ENCODE results near the gene KCTD20.
"Not testable (repeated sequence)": the region's sequence is repeated elsewhere in the genome, so short reads cannot be mapped to it uniquely, and the experiment has no call there.

KCTD20 gene

DNA sequence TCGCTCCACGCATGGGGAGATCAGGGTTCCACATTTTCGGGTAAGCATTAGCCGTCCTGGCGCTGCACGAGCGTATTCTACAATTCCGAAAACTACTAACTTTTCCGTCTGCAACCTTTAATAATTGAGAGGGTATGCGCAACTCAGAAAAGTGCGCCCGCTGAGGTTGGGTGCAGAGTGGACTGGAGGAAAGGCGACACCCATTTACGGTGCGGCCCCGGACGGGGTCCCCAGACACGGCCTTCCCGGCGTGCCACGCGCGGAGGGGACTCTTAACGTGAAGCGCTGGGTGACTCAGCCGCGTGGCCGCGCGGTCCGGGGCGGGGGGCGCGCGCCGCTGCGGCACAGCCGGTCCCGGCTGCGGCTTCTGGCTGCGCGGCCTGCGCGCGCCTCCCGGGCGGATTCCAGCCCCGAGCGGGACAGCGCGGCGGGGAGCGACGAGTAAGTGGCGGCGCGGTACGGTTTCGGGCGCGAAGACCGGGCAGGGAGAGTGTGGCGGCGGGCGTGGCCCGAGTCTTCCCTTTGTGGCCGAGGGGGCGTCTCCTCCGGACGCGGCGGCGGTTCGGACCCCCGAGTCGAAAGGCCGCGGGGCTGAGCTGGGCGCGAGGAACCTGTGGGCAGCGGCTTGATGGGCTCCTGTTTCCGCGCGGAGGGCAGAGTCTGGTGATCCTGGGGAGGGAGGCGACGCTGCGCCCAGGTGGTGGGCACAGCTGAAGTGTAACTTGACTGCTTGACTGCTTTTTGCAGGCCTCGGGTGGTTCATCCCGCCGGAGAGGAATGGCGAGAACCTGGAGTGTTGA lies at the start of gene KCTD20, which contains the start of gene PXT1:
KCTD20 (plus strand) TSS at position 330 of the 800 bp plus-strand sequence. CDS start 27,098 bp downstream, outside the sequence.
PXT1 (minus strand) TSS at position 184 of the 800 bp plus-strand sequence. CDS start 16,772 bp downstream, outside the sequence.
- peak; percentile 88 to 93 for DNase-seq

DNA sequence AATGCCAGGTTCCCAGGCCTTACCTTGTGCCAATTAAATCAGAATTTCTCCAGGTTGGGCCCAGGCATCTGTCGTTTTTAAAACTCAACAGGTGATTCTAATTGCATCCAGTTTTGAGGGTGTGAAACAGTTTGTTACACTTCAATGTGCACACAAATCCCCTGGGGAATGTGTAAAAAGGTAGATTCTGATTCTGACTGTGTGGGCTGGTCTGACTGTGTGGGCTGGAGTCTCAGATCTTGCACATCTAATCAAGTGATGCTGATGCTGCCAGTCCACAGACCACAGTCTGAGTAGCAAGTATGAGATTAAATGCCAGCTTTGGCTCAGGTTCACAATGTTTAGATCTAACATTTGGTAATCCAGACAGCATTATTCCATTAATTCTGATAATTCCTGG lies 42.8 kb upstream of the KCTD20 start:
- no peak for DNase-seq

DNA sequence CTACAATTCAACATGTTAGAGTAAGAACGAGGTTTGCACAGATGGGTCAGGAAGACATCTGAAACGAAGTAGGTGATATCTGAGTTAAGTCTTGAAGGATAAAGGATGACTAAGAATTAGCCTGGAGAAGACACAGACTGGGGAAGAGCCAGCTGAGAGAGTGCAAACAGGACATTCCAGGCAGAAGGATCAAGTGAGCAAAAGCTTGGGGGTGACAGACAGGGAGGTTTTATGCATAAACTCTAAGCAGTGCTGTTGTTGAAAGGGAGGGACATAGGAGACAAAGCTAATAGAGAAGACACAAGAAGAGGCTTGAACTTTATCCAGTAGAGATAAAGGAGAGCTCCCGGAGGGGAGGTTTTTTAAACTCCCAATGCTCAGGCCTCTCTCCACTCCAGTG lies 40.3 kb upstream of the KCTD20 start:
- no peak for DNase-seq

DNA sequence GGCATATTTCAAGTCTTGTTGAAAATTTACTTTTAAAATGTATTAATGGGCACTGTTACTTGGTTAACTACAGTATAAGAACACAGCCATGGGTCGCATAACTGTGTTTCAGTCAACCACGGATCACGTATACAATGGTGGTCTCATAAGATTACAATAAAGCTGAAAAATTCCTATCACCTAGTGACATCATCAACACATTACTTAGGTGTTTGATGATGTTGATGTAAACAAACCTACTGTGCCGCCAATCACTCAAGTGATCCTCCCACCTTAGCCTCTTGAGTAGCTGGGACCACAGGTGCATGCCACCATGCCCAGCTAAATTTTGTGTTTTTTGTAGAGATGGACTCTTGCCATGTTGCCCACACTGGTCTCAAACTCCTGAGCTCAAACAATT lies 38.6 kb upstream of the KCTD20 start:
- DNase-seq, result no peak

DNA sequence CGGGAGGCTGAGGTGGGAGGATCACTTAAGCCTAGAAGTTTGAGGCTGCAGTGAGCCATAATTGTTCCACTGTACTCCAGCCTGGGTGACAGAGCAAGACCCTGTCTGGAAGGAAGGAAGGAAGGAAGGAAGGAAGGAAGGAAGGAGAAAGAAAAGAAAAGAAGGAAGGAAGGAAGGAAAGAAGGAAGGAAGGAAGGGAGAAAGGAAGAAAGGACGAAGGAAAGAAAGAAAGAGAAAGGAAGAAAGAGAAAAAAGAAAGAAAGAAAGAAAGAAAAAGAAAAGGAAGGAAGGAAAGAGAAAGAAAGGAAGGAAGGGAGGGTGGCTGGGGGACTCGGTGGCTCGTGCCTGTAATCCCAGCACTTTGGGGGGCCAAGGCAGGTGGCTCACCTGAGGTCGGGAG lies 33.1 kb upstream of the KCTD20 start:
- not testable (repeated sequence) for DNase-seq

DNA sequence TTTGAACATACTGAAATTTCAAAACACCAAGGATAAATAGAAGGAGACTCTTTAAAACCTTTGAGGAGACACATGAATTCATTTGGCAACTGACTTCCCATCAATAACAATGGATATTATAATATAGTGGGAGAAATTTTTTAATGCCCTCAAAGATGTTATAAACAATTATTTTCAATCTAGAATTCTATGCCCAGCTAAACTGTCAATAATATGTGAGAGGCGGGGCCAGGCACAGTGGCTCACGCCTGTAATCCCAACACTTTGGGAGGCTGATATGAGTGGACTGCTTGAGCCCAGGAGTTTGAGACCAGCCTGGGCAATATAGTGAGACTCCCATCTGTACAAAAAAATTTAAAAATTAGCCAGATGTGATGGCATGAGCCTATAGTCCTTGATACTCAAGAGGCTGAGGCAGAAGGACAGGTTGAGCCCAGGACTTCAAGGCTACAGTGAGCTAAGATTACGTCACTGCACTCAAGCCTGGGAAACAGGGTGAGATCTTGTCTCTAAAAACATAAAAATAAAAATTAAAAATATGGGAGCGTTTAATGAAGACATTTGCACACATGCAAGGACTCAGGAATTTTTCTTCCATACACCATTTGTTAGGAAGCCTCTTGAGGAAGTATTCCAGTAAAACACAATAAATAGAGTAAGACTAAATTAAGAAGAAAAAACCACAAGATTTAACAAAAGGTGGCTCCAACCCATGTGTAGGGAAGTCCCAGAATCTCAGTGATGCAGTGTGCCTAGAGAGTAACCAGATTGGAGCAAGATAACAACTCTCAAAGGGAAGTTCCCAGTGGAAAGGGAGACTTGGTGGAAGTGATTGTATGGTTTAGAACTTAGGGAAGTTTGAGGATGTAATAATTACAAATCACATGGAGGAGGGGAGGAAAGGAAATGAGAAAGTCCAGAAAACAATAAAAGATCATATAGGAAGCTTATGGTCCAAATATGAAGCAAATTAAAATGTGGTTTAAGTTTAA lies 29.0 kb upstream of the KCTD20 start:
- no peak for DNase-seq

DNA sequence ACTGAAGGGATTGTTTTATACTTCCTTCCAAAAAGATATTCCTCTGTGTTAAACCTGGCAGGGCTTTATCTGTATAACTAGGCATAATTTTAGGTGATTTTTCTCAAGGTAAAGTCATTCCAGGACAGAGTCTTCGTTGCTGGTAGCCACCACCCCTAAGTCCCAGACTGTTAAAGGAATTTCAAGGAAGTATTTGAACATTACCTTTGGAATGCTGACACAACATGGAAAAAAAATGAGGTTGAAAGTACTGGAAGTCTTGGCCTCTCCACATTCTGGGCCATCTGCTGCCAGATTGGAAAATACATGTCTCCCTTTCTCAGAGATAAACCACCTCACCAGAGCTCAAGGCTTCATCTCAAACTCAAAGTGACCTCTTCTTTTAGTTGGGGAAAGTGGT lies 28.3 kb upstream of the KCTD20 start:
- no peak for DNase-seq

DNA sequence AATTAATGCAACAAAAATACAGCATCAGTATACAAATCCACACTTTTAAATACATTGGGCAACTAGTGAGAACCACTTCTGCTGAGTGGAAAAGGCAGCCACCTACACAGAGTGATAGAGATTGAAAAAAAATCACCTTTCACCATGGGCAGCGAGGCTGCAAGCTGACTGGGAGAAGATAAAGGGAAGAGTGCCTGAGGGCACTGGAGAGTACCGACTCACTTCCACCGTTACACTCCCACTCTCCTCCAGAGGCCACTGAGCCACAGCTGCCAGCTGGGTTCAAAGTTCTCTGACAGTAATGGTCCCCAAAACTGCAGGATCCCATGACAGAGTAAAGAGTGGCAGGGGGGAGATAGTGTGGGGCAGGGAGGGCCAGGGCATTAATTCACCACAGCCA lies 24.2 kb upstream of the KCTD20 start:
- no peak for DNase-seq

DNA sequence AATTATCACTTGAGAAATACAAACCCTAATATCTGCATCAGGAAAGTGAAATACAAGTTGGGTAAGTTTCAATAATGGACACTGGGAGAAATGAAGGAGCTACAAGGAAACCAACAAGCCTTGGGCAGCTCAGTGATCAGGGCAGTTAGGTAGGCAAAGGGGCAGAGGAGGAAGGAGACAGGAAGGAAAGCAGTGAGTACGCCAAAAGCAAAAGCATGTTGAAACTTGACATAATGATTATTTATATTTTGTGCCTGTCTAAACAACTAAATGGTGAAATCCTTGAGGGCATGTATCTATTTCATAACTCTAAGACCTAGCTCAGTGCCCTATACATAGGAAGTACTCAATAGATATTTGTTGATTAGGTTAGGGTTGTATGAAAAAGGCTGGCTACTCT lies 23.5 kb upstream of the KCTD20 start:
- no peak for DNase-seq

DNA sequence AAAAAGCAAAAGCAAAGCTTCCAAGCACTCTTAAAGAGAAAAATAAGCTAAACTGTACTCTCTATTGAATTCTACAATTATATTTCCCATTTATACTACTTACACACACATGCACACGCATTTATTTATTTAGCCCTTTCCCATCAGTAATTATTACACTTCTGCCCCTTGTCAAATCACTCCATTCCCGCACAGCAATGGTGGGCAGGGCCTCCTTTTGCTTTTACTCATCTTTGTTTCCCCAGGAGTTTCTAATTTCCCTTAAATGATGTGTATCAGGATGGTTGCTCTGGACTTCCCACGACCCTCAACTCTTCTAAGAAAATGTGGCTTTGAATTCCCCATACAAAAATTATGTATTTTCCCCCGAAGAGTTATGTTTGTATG lies 20.1 kb upstream of the KCTD20 start:
- DNase-seq, result no peak

DNA sequence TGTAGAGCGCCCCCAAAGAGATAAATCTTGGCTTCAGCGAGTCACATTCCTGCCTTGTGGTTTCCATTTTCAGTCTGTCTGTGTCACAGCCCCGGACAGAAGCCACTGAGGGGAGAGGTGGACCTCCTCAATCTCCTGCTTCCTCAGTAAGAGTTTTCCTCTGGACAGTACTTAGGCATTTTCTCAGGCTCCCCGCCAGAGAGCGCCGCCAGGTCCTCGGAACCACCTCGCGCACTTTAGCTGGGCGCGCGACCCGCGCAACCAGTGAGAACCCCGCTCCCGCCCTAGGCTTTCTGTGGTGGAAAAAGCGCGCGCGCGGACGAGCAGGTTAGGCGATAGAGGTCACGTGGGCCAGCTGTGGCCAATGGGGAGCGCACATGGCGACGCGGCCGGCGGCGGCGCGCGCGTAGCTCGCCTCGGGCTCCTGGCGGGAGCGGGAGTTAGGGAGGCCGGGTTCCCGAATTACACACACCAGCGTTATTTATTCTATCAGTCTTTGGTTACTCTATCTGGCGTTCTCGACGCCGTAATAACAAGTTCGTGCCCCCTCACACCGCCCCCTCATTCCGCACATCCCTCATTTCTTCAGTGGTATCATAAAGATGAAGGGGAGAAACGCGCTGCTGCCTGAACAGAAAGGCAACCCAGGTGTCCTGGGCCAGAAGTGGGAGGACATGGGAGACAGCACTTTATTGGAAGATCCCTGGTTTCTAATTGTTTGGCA lies 19.5 kb upstream of the KCTD20 start:
- peak; percentile 97 to 99 for DNase-seq

DNA sequence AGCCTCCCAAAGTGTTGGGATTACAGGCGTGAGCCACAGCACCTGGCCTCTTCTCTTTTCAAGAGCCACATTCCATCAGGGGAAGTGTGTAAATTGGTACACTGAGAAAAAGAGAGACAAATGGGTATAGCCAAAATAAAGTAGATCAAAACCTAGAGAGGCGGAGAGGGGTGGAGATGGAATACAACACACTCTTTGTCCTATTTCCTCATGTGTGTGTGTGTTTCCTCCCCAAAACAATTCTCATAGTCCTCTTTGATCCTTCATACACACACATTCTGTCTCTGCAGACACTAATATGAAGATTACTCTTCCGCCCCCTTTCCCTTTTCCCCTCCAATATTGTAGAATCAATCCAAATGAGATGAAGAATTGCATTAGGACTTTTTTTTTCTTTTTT lies 16.2 kb upstream of the KCTD20 start:
- no peak for DNase-seq

DNA sequence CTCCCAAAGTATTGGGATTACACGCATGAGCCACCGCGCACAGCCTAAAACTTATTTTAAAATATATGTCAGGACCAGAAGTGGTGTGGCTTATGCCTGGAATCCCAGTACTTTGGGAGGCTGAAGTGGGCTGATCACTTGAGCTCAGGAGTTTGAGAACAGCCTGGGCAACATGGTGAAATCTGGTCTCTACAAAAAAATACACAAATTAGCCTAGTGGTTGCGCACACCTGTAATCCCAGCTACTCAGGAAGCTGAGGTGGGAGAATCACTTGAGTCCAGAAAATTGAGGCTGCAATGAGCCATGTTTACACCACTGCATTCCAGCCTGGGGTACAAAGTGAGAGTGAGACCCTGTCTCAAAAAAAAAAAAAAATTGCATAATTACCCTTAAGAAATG lies 13.9 kb upstream of the KCTD20 start:
- DNase-seq, result no peak

DNA sequence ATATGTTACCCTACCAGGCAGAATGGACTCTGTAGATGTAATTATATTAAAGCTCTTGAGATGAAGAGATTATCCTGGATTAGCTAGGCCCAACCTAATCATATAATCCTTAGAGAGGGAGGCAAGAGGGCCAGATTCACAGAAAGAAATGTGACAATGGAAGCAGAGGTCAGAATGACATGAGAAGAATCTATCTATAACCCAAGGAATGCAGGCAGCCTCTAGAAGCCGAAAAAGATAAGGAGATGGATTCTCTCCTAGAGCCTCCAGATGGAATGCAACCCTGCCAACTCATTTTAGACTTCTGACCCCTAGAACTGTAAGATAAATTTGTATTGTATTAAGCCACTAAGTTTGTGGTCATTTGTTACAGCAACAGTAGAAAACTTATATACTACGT lies 12.4 kb upstream of the KCTD20 start:
- no peak for DNase-seq

DNA sequence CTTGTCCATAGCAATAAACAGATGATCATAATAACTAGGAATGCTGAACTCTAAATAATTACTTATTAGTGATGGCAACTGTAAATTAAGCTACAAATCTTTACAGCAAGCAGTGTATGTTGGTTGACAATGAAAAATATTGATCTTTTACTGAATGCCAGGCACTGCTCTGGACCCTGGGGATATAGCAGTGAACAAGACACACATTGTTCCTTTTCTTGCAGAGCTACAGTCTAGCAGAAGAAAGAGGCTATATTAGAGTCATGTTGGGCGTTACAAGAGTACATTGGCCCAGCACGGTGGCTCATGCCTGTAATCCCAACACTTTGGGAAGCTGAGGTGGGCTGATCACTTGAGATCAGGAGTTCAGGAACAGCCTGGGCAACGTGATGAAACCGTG lies 11.6 kb upstream of the KCTD20 start:
- no peak for DNase-seq

DNA sequence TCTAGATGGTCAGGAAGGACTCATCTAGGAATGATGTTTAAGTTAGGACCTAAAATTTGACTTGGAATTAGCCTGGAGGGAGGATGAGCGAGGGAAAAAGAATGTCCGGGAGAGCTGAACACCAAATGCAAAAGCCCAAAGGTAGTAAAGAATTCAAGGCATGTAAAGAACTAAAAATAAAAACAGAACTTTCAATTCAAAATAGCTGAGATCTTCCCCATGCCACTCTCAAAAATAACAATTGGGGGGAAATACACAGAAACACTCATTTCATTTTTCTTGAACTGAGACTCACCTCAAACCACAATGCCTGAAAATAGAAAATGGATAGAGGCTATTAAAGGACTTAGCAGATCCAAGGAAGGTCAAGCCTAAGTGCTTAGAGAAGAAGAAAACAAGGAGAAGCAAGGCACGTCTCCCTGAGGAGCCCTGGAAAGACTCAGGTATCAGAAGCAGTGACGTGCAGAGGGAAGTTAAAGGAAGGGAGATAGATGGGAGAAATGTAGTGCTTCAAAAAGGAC lies 10.6 kb upstream of the KCTD20 start:
- DNase-seq, result no peak

DNA sequence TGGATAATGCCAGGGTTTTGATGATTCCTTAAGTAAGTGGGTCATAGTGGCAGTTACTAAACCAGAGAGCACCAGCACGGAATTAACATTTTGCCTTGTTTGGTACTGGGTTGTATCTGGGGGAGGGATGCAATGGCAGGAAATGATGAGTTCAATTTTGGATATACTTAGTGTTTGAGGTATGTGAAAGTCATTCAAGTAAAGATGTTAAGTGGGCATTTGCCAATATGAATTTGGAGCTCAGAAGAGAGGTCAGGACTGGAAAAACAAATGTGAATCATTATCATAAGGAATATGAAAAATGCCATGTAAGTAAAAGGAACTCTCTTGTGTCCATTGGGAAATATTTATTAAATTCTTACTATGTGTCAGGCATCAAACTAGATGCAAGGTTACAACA lies 6.3 kb upstream of the KCTD20 start:
- no peak for DNase-seq

DNA sequence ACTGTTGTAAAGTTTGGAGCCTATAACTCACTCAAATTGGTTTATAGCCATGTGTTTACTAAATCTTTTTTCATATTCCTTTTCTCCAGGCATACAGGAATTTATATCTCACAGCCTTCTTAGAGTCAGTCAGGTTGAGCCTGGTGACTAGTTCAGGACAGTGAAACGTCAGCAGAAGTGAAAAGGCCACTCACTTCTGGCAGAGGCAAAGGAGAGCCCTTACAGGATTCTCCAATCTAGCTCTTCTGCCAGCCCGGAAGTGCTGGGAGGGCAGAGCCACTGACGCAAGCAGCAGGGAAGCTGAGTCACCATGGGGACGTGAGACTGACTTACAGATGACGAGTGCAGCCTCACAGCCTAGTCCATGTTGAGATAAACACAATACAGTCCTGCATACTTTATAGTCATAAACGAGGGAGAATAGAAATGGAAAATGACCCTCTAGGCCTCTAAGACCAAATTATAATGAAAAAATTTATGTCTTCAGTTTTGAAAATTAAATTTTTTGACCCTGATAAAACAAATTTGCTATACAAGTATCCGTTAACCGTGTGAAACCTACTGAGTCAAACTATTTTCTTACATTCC lies 1.4 kb upstream of the KCTD20 start:
- peak; percentile 84 to 96 for DNase-seq

DNA sequence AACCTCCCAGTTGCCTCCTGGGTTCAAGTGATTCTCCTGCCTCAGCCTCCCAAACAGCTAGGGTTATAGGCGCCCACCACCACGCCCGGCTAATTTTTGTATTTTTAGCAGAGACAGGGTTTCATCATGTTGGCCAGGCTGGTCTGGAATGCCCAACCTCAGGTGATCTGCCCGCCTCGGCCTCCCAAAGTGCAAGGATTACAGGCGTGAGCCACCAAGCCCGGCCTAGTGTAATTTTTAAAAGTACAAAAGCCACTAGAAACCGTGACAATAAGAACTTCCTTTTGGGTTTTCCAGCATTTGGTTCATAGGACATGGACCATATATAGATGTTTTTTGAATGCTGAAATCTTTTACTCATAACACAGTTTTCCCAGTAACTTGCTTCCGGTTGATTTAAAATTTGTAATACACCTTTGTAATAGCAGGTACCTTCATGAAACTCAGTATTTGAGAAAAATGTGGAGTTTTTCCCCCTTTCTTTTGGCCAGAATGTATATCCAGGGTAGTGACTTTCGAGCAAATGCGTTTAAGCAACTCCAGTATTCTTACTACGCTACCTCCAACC lies 613 bp upstream of the KCTD20 start:
- no peak for DNase-seq

DNA sequence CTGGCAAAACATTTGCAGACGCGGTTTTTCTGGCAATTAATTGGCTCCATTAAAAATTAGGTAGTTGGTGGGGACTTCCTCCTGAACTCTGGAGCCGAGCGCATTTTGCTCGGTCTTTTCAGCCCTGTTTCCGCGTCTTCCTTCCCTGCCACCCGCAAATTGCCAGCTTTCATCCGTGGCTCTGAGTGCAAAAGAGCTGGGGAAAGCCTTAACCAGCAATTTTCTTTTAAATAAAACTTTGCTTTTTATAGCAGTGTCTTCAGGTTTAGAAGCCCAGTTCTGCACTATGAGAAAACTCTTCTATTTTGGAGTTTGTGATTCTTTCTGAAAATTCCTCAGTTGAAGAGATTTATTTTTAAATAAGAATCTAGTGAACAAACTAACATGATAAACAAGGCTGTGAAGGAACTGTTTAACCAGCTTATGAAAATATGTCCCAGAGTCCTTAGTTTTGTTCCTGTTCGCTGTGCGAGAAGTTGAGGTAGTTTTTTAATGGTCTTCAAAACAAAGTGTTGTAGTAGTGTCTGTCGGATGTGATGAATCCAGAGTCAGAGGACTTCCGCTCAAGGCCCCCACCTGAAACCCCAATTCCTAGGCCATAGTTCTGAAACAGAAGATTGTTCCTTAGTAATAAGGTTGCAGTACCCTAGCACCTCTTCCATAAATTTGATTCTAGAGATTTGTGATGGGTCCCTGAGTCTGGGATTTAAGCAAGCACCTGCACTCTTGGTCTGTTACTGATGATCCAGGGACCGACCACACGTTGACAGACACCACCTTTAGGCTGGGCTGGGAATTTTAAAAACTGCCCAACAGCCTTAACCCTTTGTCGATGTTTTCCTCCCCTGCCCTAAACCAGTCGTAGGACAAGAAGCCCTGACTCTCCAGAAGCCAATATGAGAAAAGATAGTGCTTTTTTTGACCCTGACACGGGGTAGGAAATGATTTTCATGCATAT lies 950 bp downstream of the KCTD20 start:
- DNase-seq, result peak; percentile 1 to 33

DNA sequence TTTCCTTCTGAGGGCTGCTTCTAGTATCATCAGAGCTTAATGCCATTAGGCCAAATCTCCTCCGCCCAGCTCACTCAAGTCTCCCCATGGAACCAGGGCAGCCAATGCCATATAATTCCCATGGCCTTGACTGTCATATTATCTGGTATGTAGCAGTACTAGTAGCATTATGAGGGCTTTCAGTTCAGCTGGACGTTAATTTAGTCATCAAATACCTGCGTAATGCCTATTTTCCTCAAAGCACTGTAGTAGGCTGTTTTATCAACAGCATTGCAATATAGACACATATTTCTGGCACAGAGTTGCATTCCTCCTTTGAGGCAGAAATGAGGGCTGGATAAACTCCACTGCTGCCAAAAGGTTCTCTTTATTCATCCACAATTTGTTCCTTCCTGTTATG lies 1.7 kb downstream of the KCTD20 start:
- no peak for DNase-seq
